VCaP (cell line): ENCODE data around the gene LNX1.

ENCODE experiments used
- H3K27ac ChIP-seq: fragments of 450-650 bp; 2 replicates; pipeline ENCODE4 v1.5.1; 2017
- TF ChIP-seq, protein P1 (sequence below): fragments of 450-650 bp; conservative IDR thresholded peaks from 2 replicates; pipeline ENCODE4 v1.5.1; 2017; ENCODE audit warnings: mild to moderate bottlenecking, moderate library complexity

Gene LNX1

DNA sequence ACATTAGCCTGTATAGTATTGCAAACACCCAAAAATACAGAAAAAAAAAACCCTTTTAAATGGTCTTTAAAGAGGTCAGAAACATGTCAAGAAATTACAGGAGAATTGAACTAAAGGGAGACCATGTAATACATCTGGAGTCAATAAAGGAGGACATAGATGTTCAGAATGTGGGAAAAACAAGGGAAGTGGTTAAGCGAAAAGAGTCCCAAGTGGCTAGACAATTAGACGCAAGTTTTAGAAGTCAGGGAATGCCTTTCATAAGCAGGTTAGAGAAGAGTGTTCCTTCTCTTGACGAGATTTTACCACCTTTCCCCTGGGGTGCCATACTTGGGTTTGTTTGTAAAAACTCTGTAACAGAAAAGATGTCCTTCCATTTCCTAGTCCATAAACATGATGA is 7.8 kb downstream of the LNX1 start:
- TF ChIP-seq, protein P1, sequence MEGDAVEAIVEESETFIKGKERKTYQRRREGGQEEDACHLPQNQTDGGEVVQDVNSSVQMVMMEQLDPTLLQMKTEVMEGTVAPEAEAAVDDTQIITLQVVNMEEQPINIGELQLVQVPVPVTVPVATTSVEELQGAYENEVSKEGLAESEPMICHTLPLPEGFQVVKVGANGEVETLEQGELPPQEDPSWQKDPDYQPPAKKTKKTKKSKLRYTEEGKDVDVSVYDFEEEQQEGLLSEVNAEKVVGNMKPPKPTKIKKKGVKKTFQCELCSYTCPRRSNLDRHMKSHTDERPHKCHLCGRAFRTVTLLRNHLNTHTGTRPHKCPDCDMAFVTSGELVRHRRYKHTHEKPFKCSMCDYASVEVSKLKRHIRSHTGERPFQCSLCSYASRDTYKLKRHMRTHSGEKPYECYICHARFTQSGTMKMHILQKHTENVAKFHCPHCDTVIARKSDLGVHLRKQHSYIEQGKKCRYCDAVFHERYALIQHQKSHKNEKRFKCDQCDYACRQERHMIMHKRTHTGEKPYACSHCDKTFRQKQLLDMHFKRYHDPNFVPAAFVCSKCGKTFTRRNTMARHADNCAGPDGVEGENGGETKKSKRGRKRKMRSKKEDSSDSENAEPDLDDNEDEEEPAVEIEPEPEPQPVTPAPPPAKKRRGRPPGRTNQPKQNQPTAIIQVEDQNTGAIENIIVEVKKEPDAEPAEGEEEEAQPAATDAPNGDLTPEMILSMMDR, result no peak
- no peak overlapping the region for H3K27ac ChIP-seq

DNA sequence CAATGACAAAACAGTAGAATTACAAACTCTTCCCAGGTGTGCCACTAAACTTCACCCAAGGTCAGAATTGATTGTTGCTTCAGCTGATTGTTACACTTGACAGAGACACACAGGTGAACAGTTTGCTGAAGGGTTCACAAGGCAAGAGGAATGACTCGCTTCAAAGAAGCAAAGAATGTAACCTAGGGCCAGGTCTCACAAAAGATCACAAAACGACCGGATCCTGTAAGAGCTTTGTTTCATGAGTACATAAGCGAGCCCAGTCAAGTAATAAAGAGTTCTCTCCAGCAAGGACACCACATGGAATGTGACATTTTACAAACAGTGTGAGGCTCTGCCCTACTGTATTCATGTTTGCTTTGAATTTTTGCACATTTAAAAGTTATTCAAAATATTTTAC is 9.1 kb downstream of the LNX1 start:
- H3K27ac ChIP-seq, result no peak overlapping the region
- TF ChIP-seq, protein P1, result no peak

DNA sequence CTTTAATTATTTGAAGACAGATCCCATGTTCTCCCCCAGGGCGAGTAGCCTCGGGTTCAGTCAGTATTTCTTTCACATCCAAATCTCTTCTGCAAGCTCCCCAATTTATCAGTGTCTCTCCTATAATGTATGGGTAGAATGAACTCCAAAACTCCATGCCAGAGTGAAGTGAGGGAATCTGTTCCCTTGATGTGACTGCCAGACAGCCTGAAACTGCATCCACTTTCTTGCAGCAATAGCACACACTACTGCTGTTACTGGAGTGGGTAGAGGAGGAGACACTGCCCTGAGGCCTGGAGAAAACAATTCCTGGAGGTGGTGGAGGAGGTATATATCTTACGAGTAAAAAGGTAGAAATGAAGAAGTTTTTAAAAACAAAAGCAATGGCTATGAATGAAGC is 11.0 kb downstream of the LNX1 start:
- TF ChIP-seq, protein P1, result no peak
- H3K27ac ChIP-seq, result peak overlapping the region; percentile 90; the same call in 1 of the 2 replicates

DNA sequence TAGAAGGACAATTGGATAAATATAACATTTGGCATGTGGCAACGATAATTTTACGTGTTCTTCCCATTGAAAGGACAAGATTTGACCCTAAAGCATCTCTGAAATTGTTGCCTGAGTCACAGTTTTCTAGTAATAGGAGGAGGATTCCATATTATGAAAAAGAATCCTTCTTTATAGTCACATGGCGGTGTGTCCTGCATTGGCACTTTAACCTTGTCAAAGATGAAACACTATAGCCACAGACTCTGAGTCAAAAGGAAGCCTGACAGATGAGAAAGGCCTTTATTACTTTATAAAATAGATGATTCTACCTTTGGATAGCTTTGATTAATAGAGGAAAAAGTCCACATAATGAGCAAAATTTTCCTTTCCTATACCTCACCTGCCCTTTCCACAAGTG is 11.5 kb downstream of the LNX1 start:
- TF ChIP-seq, protein P1, result no peak
- H3K27ac ChIP-seq, result peak overlapping the region; percentile 90; the same call in 1 of the 2 replicates

DNA sequence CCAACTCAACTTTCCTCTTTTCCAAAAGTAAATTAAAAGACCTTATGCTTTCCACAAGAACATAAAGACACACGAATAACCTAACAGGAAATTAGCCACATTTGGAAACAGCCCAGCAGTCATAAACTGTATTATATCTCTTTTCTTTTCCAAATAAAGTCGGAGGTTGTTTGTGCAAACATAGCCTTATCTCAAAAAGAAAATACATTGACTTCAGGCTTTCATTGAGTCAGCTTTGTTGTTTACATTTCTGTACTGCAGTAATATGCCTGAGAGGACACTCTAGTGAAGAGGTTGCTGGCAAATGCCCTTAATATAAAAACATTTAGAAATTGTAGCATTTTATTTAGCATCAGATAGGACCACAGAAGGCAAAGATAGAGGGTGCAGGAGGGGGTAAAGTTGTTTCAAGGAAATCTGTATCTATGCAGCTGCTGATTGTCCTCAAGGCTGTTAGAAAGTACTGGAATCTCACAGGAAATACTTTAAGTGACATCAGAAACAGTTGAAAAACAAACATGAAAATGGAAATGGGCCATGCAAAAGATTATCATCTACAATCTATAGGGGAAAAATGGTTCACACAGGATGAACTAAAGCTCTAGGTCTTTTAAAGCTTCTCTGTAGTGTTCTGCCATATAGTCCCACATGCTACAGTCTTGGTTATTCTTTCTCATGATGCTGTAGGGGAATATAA is 14.5 kb downstream of the LNX1 start:
- peak overlapping the region; percentile 90 for H3K27ac ChIP-seq
- TF ChIP-seq, protein P1, result no peak

DNA sequence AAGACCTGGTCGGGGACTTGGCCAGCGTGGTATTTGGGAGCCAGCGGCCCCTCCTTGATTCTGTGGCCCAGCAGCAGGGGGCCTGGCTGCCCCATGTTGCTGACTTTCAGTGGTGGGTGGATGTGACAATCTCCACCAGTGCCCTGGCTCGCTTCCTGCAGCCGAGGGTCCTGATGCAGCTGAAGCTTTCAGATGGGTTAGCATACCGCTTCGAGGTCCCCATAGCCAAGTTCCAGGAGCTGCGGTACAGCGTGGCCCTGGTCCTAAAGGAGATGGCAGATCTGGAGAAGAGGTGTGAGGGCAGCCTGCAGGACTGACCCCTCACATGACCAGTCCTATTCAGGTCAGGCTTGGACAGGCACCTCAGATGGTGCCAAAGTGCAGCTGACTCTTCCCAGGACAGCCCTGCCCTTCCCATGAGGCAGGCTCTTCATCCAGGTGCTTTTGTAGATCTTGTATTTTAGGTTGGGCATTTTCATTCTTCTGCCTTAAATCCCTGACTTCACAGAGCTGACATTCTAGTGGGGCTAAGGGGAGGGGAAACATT is 15.1 kb downstream of the LNX1 start:
- TF ChIP-seq, protein P1, result no peak
- H3K27ac ChIP-seq, result peak overlapping the region; percentile 90

DNA sequence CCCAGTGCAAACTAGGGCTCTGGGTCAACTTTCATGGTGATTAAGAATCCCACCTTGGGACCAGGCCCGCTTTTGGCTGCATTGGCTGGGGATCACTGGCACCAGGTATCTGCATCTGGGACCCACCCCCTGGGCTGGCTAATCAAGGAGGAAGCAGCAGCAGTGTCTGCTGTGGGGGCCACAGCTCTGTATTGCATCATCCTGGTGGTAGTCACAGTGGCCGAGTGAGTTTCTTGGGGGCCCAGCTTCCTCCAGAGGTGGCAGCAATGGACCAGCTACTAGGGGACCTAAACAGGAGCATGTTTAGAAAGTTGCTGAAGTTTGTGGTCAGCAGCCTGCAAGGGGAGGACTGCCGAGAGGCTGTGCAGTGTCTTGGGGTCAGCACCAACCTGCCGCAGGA is 15.7 kb downstream of the LNX1 start:
- TF ChIP-seq, protein P1, result no peak
- peak overlapping the region; percentile 90 for H3K27ac ChIP-seq
